ENCODE data around the gene CLP1.

DNA sequence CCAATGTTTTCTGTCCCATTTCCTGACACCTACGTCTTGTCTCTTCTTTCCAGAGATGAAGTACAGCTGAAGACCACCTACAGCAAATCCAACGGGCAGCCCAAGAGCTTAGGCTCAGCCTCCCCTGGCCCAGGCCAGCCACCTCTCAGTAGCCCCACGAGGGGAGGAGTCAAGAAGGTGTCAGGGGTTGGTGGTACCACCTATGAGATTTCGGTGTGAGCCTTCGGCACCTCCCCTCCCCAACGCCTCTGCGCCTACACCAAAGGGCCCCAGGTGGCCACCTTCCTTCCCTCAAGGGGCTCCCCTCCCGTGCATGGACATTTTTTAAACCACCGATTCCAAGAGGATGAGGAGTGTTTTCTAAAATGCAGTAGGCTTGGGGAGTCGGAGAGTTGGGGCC, 42.3 kb downstream of the CLP1 start:
- TF ChIP-seq, protein P1, sequence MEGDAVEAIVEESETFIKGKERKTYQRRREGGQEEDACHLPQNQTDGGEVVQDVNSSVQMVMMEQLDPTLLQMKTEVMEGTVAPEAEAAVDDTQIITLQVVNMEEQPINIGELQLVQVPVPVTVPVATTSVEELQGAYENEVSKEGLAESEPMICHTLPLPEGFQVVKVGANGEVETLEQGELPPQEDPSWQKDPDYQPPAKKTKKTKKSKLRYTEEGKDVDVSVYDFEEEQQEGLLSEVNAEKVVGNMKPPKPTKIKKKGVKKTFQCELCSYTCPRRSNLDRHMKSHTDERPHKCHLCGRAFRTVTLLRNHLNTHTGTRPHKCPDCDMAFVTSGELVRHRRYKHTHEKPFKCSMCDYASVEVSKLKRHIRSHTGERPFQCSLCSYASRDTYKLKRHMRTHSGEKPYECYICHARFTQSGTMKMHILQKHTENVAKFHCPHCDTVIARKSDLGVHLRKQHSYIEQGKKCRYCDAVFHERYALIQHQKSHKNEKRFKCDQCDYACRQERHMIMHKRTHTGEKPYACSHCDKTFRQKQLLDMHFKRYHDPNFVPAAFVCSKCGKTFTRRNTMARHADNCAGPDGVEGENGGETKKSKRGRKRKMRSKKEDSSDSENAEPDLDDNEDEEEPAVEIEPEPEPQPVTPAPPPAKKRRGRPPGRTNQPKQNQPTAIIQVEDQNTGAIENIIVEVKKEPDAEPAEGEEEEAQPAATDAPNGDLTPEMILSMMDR (IDR thresholded peaks at IDR 0.05; ENCODE audit: low read depth, low read length, poor library complexity, severe bottlenecking) = no peak
- no peak for TF ChIP-seq EZH2phosphoT487 (IDR thresholded peaks at IDR 0.05; ENCODE audit: borderline replicate concordance, low read length)

Data from DOHH2 (cell line).